HG02981 (cell line): ENCODE results near the gene PAIP1.
"Not testable (repeated sequence)": the region's sequence is repeated elsewhere in the genome, so short reads cannot be mapped to it uniquely, and the experiment has no call there.

ENCODE experiments used
- ATAC-seq: cut with Tn5 transposase; IDR thresholded peaks from one replicate; pipeline ENCODE4 v1.9.1; 2021; ENCODE audit warnings: mild to moderate bottlenecking, moderate library complexity; ENCODE audit not compliant: unreplicated experiment

The PAIP1 gene

DNA sequence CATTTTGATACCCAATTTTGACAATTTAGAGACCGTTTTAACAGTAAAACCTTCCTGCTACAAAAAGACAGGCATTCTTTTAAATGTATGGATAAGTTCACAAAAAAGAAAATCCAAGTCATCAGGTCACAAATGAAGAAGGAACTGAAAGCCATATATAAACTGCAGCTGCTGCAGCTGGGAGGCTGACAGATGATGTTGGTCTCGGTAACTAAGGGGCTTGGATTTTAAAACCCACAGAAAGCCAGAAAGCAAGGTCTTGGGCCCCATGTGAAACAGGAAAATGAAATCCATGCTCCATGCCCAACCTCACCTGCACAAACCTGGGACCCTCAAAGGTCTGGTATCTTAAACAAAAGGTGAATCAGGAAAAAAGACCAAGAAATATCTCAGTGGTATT, 26.2 kb downstream of the PAIP1 start:
- ATAC-seq: peak; percentile 67

DNA sequence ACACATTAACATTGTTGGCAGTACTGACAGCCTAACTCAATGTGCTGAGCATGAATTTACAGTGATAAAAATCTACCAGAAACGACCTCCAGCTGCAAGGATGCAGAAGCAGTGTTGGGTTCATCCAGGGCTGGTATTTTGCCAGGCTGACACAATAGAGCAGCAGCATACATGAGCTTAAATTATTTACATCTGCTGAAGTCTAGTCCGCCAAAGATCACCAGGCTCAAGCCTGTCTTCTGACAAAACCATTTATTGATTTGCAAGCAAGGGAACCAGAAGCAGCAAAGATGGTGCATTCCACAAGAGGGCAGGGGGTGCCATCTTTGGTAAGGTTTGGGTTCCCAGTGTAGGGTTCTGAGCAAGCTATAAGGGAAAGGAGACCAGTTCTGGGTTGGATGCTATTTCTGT, 33.2 kb downstream of the PAIP1 start:
- ATAC-seq: no peak

DNA sequence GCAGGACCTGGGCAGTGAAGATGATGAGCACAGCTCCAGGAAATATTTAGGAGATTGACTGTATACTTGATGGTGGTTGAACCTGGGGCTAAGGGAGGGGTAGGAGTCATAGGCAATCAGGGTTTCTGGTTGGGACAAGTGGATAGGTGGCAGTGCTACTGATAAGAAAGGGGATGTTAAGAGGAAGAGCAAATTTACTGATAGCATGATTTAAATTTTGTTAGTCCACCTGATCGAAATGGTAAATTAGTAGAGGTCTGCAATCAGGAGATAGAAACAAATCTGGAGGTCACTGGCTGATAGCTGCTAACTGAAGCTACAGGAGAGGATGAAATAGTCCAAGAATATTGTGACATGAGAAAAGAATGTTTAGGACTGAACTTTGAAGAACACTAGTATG, 36.3 kb downstream of the PAIP1 start:
- no peak for ATAC-seq

DNA sequence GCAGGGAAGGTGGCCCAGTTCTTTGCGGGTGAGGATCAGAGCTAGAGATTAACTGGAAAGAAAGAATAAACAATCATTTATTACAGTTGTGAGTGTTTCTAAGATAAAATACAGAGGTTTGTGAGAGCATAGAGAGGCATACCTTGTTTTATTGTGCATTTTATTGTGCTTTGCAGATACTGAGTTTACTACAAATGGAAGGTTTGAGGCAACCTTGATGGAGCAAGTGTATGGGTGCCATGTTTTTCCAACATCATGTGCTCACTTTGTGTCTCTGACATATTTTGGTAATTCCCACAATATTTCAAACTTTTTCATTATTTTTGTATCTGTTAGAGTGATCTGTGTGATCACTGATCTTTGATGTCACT, 41.2 kb downstream of the PAIP1 start:
- ATAC-seq: no peak

DNA sequence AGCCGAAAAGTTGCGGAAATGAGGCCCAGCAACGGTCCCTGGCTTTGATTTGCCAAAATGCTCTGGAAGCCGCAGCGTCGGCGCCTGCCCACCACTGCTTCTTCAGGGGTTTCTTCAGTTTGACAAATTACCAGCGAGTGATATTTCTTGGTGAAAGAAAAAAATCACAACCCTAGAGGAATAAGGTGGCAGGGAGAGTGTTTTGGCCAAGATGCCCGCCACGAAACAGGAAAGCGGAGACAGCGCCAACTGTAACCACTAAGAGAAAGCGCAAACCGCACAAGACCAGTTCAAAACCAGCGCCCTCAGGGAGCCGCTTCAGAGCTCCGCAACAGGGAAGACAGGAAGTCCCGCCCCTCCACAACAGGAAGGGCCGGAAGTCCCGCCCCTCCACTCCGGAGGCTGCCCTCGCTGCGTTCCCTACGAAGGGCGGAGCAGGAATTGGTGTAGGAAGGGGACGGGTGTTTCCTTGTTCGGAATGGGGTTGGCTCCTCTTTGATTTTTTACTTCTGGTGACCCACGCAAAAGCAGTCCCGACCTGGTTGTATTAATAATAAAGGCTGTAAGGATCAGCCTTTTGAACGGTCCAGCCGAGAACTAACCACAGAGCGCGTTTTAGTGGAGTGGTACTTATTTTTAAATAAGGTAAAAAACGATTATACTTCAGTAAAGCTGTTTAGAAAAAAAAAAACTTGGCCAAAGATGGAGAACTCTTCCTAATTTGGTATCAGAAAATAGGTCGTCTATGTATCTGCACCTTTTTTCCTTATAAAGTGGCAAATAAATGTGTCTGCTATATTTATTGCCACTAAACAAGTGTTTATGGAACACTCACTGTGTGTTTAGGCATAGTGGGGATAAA, 41.8 kb downstream of the PAIP1 start, which contains the start of gene C5orf34:
C5orf34 (minus strand) TSS at position 333 of the 862 bp plus-strand sequence. CDS start 5,809 bp downstream, outside the sequence.
- ATAC-seq: peak; percentile 97

DNA sequence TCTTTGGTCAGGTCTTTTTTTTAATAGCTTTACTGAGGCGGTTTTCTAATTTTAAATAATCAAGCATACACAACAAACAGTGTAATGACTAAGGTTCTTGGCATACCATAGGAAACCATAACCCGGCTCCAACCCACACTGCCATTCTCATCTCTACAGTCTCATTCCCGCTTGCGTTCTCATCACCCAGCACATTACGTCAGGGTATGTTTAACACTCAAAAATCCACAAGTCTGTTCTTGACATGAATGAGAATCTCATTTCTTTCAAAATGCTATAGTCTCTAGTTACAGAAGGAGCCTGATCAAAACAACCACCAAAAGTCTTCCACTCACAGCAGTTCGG, 42.4 kb downstream of the PAIP1 start:
- ATAC-seq: peak; percentile 28

DNA sequence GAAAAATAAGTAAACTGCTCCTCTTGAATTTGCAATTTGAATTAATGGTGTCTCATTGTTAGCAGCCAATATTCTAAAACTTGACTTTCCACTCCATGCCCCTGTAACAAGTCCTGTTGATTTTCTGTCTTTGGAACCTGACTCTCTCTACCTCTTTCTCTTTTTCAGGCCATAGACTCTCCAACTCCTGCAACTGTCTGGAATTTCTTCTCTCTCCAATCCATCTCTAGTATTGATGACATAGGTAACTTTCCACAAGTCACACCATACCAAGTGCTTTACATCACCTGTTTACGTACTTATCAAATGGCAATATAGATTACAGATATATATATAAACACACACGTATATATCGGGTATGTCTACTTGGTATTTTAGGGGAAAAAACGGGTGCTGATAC, 42.9 kb downstream of the PAIP1 start:
- no peak for ATAC-seq

DNA sequence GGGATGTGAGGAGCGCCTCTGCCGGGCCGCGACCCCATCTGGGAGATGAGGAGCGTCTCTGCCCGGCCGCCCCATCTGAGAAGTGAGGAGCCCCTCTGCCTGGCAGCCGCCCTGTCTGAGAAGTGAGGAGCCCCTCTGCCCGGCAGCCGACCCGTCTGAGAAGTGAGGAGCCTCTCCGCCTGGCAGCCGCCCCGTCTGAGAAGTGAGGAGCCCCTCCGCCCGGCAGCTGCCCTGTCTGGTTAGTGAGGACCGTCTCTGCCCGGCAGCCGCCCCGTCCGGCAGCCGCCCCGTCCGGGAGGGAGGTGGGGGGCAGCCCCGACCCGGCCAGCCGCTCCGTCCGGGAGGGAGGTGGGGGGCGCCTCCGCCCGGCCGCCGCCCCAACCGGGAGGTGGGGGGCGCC, 45.8 kb downstream of the PAIP1 start:
- ATAC-seq: not testable (repeated sequence)

DNA sequence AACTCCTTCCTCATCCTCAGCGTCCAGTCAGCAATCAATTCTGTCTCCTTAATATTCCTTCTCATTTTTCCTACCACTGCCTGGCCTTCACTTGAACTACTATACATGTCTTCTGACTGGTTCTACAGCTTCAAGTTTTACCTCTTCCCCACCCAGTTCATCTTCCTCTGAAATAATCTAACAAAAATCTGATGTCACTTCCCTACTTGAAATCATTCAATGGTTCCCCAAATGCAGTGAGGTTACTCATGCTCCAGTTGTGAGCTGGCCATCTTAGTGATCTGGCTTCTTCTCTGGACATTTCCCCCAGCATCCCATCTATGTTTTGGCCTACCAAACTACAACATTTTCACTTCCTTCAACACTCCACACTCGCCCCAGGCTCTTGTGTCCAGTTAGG, 58.3 kb downstream of the PAIP1 start:
- no peak for ATAC-seq

DNA sequence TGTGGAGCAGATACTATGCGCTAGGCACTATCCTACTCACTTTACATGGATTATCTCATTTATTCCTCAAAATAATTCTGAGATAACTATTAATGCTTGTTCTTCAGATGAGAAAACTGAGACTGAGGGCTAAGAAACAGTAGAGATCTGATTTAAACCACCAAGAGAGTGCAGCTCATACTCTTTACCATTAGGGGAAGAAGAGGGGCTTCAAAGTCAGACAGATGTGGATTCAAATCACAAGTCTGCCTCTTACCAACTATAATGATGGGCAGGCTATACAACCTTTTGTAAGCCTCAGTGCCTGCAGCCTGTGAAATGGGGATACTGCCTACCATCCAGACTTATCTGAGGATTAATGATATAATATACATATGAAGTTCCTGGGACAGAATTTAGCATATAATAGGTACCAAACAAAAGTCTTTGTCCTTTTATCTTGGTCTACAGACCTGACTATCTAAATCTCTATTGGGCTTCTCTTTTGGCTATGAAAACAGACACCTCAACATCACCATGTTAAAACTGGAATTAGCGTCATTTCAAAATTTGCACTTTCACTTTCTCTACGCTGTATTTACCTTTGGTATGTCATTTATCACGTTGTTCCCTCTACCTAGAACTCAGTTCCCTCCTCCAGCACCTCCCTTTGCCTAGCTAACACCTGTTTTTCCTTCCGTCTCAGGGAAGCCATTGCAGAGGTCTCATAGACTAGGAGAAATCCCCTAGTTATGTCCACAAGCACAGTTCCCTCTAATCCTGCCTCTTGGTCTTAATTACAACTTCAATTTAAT, 59.4 kb downstream of the PAIP1 start:
- no peak for ATAC-seq

DNA sequence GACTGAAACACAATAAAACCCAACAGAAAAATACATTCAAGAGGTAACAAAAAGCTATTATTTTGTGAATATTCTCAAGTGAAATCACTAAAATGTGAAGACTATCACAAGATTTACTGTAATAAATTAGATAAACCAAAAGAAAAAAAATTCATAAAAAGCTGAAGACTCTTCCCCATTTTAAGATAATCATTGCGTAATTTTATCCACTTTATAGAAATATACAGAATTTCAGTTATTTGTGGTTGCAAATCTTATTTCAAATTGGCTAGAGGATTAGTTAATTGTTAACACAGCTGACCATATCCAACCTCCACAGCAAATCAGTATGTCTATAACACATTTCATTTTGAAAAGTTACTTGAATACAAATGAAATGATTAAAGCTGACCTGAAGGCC, 65.6 kb downstream of the PAIP1 start:
- ATAC-seq: no peak

DNA sequence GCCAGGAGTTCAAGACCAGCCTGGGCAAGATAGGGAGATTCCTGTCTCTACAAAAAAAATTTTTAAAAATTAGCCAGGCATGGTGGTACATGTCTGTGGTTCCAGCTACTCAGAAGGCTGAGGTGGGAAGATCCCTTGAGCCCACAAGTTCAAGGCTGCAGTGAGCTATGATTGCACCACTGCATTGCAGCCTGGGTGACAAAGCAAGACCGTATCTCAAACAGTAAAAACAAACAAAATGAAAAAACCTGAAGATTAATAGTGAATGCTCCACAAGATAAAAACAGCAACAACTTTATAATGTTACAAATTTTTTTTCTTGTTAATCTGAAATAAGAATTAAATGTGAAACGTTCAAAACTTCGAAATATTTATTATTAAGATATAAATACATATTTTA, 70.5 kb downstream of the PAIP1 start:
- ATAC-seq: no peak

DNA sequence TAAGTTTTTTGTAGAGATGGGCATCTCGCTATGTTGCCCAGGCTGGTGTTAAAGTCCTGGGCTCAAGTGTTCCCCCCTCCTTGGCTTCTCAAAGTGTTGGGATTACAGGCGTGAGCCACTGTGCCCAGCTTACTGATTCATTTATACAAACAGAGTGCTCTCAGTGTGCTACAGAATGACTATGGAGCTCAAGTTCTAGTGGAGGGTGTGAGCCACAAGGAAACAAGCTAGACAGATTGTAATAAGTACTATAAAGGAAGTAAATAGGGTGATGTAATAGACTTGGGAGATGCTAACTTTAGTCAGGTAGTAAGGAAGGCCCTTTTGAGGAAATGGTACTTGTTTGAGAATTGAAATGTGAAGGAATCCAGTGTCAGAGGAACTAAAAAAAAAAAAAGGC, 71.5 kb downstream of the PAIP1 start:
- no peak for ATAC-seq

DNA sequence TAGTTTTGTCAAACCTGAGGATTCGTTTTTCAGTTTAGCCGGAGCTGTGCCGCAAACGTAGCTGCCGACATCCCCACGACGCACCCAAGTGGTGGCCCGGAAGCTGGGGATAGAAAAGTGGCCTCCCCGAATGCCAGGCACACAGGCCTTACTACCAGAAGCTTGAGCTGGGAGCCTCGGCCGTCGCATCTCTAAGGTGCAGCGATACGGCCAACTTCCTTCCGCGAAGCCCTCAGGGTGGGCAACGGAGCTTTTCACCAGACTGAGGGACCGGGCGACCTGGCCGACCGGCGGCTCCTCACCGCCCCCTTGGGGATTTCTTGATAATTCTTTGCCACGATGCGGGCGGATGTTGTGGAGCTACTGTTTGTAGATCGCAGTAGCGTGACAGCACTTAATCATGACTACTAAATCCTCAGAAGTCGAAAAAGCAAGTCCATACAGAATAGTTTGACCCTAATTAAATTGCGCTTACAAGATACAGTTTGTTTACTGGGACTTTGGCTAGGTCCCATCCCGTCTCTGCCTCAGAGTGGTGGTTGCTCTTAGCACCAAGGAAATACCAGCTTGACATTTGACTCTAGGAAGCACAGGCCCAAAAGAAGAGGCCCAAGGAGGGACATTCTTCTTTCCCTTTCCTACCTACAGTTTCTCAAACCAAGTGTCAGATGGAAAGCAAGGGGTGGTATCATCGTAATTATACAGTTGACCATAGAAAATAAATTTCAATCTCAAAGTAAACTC, 72.6 kb downstream of the PAIP1 start:
- peak; percentile 74 for ATAC-seq

DNA sequence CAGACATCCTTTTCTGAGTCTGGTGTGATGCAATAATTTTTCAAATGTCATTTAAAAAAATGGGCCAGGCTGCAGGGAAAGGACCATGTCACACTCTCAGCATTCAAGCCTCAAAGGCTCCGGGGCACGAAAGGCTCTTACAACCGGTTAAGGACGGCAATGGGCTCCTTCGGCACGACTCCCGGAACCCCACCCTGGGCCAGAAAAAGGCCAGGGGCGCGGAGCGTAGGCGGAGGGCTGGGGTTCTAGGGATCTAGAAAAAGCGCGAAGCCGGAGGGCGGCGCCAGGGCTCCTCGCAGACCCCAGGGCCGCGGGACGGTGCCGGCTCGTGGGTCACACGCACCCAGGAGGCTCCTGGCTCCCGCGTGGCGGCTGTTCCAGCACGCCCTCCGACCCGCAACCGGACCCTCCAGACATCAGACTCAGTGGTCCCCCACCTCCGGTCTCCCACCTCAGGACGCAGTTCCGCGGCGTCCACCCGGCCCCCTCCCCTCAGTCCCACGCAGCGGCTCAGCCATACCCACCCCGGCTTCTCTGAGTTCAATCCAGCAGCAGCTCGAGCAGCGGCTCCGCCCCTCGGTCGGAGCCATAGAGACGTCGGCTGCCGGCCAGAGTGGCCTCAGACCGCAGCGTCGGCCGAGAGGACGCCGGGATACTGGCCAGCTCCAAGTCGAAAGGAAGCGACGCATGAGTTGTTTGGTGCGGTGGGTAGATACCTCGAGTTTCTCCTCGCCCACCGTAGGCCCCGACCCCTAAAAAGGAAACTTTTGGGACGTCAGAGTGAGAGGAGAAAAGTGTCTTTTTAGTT, 73.4 kb downstream of the PAIP1 start, which contains the start of gene TMEM267:
TMEM267 (minus strand) TSS at position 568 of the 808 bp plus-strand sequence. CDS start 29,896 bp downstream, outside the sequence.
- ATAC-seq: peak; percentile 87

DNA sequence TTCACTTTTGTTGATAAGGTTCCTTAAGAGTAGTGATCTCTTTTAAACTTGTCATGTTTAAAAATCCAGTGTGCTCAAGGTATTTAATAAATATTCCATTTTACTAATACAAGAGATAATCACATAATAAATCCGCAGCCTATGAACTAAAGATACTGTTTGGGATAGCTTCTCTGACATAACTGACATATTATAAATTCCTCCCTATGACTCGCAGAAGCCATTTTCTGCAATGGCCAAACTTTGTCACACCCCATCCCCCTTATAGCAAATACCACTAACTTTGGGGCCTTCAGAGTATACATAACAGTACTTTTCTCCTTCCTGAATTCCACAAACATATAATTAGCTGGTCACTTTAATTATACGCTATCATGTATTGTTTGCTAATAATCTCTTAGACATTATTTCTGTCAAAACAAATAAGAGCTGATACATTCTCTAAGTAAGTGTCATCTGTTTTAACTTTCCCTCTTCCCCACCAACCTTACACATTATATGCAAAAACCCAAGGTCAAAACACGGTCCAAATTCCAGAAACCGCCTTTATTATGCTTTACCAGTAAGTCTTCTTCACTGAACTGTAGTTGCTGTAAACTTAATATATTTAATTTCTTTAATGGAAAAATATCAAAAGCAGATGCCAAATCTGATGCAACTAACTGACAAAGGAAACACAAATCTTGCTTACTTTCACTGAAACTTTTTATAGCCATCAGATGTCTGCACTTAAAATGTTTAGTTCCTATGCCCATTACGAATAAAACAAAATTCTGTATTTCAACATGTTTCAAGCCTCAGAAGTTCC, 74.2 kb downstream of the PAIP1 start:
- ATAC-seq: no peak
